NCI-H1417 (cell line): ENCODE data around the gene PCDH10.
"Not testable (repeated sequence)": the region's sequence is repeated elsewhere in the genome, so short reads cannot be mapped to it uniquely, and the experiment has no call there.

Source experiments
- DNase-seq, 3 experiments: peaks; one replicate each; lab custom pipeline; 2025; lab: John Stamatoyannopoulos, UW

The PCDH10 gene

DNA sequence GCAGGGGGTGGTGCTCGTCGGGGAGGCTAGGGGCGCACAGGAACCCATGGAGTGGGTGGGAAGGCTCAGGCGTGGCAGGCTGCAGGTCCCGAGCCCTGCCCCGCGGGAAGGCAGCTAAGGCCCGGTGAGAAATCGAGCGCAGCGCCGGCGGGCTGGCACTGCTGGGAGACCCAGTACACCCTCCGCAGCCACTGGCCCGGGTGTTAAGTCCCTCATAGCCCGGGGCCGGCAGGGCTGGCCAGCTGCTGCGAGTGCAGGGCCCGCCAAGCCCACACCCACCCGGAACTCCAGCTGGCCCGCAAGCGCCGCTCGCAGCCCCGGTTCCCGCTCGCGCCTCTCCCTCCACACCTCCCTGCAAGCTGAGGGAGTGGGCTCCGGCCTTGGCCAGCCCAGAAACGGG is 91.4 kb downstream of the PCDH10 start:
- DNase-seq = not testable (repeated sequence)
